ENCODE results near the gene FKBP9.
"Not testable (repeated sequence)": the region's sequence is repeated elsewhere in the genome, so short reads cannot be mapped to it uniquely, and the experiment has no call there.

Gene FKBP9

DNA sequence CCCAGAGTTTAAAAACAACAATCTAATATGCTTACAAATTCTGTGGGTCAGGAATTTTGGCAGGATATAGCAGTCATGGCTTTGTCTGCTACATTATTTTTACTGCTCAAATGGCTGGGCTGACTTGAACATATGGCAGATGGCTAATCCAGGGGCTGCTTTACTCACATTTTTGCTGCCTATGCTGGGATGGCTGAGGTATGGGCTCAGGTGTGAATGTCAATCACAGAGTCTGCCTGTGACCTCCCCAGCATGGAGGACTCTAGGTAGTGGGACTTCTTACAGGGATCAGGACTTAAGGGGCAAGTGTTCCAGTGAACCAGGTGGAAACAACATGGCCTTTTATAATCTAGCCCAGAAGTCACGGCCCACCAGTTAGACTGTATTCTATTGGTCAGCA, 4.4 kb upstream of the FKBP9 start:
- DNase-seq (ENCODE audit: low read depth in 3 of 3): no peak

DNA sequence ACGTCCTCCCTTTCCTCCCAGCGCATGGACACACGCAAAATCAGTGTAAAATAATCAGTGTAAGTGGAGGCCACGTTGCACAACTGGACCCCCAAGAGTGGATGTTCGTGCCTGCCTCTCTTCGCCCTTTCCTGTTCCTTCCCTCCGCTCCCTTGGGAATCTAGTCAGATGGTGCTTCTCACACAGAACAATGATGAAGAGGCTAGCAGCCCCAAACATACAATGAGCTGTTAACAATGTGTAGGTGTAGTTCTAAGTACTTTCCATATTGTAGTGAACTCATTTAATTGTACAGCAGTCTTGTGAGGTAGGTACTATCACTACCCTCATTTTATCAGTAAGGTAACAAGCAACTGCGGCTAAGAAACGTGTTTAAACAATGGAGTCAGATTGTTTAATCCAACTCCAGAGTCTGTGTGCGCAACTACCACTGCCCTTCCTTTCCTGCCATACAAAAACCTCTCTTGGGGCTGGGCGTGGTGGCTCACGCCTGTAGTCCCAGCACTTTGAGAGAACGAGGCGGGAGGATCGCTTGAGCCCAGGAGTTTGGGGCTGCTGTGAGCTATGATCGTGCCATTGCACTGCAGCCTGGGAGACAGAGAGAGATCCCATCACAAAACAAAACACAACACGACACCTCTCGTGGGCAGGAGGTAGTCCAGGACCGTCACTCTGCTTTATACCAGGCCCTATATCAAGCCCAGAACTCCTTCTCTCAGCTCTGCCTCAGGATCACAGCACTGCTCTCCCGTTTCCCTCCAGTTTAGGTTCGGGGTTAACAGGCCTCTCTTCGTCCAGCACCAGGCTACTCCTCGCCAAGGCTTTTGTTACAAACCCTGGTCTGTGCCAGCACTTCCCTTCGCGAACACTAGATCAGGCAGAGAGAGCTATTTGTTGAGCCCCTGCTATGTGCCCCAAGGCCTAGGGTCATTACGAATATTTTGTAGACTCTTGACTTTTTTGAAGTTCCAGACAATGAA, 1.1 kb downstream of the FKBP9 start:
- no peak for DNase-seq (ENCODE audit: low read depth in 3 of 3)

DNA sequence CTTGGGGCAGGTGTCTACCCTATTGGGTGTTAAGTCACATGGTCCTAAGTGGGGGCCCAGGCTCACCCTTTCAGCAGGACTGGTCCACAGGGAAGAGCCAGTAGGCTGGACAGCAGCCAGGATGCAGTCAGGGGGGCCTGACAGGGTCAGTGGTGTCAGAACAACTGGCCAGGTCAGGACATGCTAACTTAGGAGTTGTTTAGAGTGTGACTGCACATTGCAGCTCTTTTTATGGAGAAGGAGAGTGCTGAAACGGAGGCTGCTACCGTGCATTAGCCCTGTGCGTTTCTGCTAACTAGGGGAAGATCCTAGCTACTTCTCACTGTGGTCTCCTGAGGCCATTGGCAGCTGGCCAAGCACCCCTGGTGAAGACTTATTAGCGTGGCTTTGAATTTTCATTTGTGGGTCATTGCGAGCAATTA, 6.7 kb downstream of the FKBP9 start:
- DNase-seq (ENCODE audit: low read depth in 3 of 3): not testable (repeated sequence)

DNA sequence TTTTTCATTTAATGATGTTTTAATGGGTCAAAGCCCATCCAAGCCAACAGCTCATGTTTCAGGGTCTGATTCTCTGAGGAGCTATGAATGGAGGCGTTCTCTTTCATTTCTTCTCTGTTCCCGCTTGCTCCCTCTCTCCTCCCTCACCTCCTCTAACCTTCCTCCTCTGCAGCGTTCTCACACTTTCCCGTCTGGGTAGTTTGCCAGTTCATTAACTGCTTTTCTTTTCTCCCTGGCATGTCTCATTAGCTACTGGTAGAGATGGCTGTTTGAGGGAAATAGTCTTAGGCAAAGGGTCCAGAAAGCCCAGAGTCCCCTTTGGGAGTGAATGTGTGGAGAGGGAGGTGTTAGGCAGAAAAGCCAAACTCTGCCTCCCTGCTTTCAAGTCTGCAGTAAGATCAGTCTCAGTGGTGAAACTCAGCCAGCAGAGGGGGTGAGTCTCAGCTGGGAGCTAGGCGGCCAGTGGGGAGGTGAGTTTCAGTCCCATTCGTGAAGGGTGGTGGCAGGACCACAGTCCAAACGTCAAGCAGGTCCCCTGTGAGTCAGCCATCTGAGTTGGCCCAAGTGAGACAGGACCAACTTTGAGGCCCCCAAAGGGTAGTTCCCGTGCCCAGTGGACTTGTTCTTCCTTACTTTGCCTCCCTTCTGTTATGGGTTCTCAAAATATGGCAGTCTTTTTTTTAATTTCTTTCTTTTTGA, 7.4 kb downstream of the FKBP9 start:
- not testable (repeated sequence) for DNase-seq (ENCODE audit: low read depth in 3 of 3)

DNA sequence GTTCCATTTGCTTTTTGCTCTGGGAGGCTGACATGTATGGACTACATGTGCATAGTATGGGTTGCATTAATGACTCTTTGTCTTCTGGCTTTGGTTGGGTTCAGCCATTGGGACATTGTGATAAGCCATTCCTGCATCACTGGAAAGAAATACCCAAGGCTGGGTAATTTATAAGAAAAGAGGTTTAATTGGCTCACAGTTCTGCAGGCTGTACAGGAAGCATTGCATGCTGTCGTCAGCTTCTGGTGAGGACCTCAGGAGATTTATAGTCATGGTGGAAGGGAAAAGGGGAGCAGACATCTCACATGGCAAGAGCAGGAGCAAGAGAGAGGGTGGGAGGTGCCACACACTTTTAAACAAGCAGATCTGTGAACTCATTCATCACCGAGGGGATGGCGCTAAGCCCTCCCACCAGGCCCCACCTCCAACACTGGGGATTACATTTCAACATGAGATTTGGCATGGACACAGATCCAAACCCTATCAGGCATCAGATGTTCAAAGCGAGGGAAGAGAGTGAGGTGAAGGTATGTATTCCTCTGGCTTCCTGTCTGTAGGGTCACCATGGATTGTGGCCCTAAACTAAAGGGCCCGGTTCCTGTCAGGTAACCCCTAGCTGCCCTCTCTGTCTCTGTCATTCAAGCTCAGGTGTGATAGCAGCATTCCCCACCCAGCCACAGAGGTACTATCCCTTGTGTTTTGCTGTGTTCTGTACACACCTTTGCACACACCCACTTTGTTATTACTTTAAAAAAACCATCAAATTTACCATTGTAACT, 9.4 kb downstream of the FKBP9 start:
- DNase-seq (ENCODE audit: low read depth in 3 of 3): not testable (repeated sequence)

DNA sequence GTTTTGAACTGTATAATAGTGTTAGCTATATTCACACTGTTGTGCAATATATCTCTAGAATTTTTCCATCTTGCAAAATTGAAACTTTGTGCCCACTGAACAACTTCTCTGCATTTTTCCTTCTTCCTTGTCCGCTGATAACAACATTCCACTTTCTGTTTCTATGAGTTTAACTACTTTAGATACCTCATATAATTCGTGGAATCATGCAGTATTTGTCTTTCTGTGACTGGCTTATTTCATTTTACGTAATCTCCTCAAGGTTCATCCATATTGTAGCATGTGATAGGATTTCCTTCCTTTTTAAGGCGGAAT, 10.0 kb downstream of the FKBP9 start:
- not testable (repeated sequence) for DNase-seq (ENCODE audit: low read depth in 3 of 3)

DNA sequence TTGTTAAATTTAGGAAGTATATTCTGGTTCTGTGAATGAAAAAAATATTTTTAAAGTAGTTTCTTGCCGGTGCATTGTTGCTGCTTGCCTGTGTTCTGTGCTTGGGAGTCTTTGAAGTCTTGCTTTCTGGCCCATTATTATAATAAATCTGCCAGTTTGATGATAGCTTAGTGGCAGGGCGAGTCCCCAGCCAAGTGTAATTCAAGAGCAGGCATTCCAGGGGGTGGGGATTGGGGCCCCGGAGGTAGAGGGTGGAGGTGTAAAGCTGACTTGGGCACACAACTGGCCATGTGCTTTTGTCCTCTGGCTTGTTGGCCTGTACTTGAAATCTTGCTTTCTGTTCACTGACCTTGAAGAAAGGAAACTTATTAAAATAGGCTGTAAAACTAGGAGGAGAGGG, 14.7 kb downstream of the FKBP9 start:
- not testable (repeated sequence) for DNase-seq (ENCODE audit: low read depth in 3 of 3)

DNA sequence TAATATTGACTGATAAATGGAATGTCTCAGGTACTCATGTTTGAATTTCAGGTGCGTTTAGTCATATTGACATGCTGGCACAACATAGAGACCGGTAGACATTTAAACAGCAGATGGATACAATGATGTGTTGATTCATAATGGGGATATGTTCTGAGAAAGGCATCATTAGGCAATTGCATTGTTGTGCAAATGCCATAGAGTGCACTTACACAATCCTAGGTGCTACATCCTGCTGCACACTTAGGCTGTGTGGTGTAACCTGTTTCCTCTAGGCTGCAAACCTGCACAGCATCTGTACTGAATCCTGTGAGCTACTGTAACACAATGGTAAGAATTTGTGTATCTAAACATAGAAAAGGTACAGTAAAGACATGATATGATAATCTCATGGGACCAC, 19.9 kb downstream of the FKBP9 start:
- DNase-seq (ENCODE audit: low read depth in 3 of 3): not testable (repeated sequence)

DNA sequence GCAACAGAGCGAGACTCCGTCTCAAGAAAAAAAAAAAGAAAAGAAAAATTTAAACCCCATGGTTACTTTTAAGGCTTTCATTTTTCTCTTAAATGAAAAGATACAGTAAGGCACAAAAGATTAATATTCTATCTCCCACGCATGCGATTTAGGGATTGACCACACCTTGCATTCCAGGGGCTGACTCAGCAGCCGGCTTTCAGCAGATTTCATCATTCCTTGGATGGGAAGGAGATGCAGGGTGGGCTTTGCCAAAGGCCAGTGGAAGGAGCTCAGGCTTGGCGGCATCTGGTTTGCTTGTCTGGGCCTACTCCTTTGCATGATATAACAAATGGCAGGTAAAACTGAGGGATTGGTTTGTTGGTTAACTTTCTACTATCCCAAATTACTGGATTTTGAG, 22.0 kb downstream of the FKBP9 start:
- not testable (repeated sequence) for DNase-seq (ENCODE audit: low read depth in 3 of 3)

DNA sequence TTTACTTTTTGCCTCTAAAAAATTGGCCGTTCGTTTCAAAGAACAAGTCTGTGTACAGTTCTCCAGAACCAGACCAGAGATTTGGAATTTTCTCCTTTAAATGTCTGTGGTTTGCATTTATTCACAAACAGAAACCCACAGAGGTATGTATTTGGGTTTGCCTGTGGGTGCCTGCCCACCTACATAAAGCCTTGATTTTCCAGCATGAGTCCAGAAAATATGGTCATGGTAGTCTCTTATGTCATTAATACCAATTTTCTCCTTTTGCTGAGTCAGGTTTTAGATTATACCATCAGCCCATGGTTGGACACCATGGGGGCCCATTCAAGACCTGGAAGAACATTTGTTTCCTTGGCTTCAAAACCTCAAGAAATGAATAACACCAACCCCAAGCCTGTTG, 22.7 kb downstream of the FKBP9 start:
- DNase-seq (ENCODE audit: low read depth in 3 of 3): not testable (repeated sequence)

DNA sequence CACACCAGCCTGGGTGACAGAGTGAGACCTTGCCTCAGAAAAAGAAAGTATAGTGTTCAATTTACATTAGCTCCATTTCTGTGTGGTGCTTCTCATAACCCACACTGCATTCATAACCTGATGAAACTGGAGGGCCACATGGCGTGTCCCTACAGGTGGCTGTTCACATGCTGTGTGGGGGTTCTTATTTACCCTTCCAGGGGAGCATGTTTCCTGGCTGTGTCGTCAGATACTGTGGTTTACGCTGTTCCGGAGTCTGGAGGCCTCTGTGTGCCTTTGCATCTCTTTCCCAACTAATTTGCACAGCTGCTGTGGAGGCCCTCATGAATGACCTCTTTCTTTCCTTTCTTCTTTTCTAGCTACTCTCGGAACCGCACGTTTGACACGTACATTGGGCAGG, 30.9 kb downstream of the FKBP9 start:
- DNase-seq (ENCODE audit: low read depth in 3 of 3): not testable (repeated sequence)

DNA sequence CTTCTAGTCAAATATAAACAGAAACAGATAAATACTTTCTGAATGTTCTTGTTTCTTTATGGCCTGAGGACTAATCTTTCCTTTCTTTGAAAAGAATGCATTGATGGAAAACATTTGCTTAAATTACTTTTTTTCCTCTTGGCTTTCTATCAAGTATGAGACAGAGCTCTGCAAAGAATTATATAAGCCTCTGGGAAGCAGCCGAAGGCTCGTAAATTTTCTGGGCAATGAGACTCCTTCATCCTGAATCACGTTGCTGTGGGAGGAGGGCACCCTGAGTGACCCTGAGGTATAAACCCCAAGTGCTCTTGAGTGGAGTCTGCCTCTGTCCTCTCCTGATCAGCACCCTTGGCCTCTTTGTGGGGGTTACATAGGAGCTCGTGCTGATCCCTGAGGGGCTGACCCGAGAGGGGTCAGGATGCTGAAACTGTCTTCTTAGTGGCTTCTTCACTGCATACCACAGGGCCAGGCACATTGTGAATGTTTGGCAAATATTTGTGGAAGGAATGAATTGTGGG, 33.9 kb downstream of the FKBP9 start:
- DNase-seq (ENCODE audit: low read depth in 3 of 3): not testable (repeated sequence)

DNA sequence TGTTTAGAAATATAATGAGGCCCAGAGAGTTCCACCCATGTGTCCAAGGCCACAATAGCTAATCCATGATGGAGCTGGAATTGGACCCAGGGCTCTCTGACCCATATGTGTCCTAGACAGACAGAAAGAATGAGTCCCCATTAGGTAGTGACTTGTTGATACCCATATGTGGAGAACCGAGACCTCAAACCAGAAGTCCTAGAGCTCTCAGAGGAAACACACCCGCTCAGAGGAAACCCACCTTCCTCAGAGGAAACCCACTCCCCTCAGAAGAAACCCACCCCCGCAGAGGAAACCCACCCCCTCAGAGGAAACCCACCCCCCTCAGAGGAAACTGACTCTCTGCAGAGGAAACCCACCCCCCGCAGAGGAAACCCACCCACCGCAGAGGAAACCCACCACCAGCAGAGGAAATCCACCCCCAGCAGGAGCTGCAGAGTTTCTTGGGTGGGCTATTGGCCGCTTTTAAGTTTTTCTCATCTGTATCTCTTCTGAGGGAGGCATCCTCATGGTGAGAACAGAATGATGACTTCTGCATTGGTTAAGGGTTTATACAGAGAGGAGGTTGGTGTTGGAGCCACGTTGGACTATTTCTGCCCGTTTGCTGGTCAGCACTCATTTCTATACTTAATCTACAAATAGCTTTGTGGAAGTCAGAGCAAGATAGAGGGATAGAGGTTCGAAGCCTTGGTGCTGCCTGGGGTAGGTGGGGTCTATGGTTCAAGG, 34.9 kb downstream of the FKBP9 start:
- DNase-seq (ENCODE audit: low read depth in 3 of 3): not testable (repeated sequence)

DNA sequence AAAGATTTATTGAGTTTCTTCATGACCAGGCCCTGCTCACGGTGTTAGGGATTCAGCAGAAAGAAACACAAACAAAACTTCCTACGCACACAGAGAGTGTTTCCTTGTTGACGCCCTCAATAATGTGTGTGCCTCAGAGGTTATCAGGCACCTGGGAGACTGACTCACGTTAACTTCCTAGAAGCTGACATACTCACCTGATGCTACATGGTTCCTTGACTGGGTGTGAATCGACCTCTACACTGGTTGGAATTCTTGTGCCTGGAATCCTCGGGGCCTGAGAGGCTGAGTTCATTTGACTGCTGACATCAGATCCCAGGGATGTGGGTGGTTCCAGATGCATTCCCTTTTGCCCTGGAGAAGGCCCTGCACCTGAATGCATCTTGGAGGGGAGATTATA, 35.5 kb downstream of the FKBP9 start:
- DNase-seq (ENCODE audit: low read depth in 3 of 3): not testable (repeated sequence)

DNA sequence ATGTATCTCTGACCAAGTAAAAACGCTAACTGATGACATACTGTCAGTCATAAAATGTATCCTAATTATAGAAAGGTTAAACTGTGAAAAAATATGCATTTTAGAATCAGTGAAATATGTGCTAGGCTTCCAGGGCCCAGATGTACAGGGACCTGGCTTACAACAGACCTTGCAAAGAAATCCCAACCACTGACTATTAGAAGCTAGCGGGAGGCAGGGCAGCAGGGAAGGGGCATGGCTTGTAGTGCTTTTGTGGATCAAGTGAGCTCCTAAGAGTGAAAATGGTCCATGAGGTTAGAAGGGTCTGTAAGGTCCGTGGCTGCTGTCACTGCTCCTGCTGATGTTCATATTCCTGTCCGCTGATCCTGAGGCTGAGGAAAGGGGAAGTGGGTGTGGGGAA, 40.7 kb downstream of the FKBP9 start:
- not testable (repeated sequence) for DNase-seq (ENCODE audit: low read depth in 3 of 3)

DNA sequence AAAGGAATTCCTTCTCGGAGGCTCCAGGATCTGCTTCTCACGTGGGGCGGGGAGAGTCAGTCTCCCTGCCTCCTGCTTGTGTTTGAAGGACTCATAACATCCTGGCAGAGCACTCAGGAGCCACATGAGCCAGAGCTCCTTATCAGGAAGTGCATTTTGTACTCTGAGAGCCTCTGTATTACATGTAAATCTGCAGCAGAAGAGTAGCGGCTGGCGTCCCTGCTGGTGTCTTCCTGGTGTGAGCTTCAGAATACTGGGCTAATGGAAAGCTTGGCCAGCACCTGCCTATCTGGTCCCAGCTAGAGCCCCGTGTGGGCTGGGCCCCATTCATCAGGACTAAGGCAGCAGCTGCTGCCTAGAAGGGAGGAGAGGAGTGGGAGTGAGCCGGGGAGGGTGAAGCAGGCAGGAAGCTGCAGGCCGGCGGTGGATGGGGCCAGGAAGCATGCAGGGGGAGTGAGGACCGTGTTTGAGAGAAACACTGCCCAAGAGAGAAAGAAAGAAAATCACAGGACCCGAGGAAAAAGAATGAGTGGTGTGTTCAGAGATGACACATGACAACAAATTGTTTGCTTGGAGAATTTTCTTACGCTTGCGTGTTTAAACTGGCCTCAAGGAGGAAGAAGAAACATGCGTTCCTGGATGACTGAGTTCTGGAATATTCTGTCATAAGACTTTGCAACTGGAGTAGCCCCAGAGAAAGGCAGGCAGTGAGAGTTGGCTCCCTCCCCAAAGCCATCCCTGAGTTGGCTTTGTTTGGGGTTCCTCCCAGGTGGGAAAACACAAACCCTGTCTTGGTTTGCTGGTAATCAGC, 41.3 kb downstream of the FKBP9 start:
- DNase-seq (ENCODE audit: low read depth in 3 of 3): not testable (repeated sequence)

DNA sequence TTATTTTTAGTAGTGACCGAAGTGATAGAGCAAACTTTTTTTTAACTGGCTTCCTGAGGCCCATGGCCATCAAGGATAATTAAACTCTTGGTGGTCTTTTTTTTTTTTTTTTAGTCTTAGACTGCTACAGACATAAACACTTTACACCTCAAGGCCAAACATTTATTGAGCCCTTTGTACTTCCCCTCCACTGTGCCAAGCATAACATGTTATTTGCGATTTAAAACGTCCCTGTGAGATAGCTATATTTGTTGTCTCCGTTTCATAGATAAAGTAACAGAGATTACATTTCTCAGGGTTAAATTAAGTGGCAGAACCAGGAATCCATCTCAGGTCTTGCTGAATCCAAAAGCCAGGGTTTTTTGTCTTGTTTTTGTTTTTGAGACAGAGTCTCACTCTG, 42.1 kb downstream of the FKBP9 start:
- not testable (repeated sequence) for DNase-seq (ENCODE audit: low read depth in 3 of 3)

DNA sequence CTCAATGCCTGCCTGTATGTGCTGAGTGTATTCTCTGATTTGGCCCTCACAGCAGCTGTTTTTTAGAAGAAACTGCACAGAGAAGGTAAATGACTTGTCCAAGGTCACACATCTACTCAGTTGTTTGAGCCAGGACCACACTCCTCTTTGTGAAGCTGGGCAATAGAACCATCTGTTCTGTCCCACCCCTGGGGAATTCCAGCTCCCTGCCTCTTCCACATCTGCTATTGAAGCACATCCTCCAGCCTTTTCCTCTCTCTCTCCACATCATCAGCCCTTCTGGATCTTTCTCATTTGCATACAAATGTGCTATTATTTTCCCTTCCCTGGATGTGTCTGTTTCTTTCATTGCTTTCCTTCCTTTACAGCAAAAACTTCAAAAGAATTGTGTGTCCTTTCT, 45.9 kb downstream of the FKBP9 start:
- DNase-seq (ENCODE audit: low read depth in 3 of 3): not testable (repeated sequence)

DNA sequence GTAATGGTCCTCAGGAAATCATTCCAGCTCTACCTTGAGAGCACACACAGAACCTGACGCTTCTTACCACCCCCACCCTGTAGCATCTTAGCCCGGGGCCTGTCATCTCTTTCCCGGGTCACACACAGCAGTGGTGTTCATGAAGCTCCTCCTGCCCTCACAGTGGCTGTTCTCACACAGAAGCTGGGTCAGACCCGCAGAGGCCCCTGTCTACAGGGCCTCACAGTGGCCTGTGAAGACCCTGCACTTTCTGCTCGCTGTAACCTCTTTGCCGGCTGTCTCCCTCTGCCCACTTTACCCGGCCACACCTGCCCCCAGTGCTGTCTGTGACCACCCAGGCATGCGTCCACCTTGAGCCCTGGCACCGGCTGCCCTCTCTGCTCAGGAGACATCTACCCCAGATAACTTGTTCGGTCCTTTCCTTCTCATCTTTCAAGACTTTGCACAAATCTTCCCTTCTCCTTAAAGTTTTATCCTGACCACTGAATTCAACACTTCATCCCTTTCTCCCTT, 46.9 kb downstream of the FKBP9 start:
- not testable (repeated sequence) for DNase-seq (ENCODE audit: low read depth in 3 of 3)

DNA sequence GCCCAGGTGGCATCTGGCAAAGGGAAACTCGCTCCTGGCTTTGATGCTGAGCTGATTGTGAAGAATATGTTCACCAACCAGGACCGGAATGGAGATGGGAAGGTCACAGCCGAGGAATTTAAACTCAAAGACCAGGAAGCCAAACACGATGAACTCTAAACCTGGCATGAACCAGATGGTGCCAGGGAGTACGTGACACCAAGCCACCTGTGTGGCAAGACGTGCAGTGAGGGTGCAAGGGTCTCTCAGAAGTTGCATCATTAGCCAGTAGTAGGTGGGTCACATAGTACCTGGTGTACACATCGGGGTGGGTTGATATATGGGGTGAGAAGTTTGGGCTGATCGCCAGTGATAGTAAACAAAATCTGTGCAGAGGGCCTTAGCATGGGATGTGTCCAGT, 48.0 kb downstream of the FKBP9 start:
- not testable (repeated sequence) for DNase-seq (ENCODE audit: low read depth in 3 of 3)
